HuH-7 (cell line): ENCODE data around the gene MIS12.

ENCODE experiments used
- DNase-seq: peaks from one replicate; pipeline ENCODE4 v3.0.0; 2011; ENCODE audit warnings: low spot score

MIS12 gene

DNA sequence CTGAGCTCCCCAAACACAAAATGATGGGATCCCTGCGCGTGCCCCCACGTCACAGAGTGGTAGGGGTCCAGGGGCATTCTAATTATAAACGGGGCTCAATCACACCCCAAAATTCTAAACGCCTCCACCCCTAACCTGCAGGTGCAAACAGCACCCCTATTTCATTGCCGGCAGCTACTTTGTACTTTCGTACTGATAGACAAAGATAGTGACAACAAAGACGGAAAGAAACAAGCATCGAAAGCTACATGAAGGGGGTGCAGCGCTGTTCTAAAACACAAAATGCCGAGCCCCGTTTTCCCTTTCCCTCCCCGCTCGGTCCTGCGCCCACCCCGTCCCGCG, 13.9 kb downstream of the MIS12 start:
- DNase-seq = no peak

DNA sequence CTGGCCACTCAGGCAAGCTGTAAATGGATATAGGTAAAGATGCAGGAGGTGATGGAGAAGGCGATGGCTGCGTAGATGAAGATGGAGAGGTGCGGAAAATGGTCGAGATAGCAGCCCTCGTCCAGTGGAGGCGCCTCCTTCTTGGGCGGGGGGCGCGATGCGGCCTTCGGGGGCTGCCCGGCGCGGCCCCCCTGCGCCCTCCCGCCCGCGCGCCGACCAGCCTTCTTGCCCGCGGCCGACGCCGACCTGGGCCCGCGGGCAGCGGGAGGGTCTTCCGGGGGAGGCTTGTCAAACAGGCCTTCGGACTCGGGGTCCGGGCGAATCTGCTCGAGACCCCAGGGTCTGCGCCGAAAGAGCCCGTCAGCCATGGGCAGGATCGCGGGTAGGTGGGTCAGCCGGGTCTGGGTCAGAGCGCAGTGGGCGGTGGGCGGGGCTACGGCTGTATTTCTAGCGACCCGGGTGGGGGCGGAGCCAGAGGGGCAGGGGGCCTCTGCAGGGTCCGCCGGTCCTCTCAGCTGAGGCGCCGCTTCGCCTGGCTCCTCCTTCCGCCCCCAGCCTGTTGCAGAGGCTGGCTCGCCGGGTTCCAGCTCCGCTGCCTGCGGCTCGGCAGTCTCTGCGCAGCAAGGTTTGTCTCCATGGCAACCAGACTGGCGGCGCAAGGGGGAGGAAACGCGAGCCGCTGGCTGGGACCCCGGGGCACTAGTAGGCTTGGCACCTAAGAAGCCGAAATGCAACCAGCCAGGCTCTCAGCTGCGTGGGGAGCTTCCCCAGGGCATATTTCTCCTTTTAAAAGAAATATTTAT, 14.4 kb downstream of the MIS12 start:
- DNase-seq = no peak

DNA sequence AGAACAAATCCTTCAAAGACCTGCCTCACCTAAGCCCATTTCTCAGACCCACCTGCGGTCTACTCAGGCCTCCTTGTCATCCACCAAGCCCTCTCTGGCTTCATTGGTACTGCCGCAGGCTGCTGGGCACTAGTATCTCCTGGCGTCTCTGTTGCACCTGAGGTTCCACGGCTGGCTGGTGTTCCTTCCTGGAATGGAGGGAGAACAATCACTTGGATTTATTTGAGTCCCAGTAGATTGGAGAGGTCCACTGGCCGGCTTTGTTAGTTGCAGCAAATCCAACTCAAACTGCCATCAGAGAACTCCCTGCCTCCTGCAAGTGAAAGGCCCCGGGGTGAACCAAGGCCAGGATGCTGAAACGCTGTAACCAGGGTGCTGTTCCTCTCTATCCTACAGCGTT, 15.3 kb downstream of the MIS12 start:
- DNase-seq = no peak

DNA sequence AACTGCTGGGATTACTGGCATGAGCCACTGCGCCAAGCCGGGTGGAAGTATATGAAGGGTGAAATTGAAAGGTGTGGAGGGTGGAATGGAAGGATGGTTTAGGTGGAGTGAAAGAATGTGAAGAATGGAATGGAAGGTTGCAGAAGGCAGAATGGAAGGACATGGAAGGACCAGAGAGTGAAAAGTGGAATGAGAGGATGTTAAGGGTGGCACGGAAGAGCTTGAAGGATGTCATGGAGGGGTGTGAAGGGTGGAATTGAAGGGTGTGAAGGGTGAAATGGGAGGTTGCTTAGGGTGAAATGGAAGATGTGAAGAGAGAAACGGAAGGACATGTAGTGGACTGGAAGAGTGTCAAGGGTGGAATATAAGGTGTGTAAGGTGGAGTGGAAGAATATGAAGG, 16.2 kb downstream of the MIS12 start:
- no peak for DNase-seq

DNA sequence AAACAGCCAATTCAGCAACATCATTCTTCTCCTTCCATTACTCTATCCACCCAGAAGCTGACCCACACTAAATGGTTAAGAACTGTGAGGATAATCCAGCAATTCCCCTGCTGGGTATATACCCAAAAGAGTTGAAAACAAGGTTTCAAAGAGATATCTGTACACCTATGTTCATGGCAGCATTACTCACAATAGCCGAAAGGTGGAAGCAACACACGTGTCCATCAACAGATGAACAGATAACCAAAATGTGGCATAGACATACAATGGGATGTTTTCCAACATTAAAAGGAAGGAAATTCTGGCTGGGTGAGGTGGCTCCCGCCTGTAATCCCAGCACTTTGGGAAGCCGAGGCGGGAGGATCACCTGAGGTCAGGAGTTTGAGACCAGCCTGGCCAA, 19.9 kb downstream of the MIS12 start:
- DNase-seq = no peak

DNA sequence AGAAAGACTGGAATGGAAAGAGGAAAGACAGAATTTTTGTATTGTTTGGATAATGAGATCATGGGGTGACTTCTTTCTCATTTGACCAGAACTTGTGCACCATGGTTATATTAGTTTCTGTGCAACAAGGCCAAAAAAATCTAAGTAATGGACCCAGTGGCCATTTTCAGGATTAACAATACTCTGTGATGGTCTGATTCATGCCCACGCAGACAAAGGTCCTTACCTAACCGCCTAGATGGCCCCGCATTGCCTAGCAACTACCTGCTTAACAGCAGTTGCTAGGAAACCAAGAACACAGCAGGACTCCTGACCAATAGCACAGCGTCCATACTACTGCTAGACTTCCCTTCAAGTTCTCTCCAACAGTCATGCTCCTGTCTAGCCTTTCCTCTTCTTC, 22.4 kb downstream of the MIS12 start:
- DNase-seq = no peak

DNA sequence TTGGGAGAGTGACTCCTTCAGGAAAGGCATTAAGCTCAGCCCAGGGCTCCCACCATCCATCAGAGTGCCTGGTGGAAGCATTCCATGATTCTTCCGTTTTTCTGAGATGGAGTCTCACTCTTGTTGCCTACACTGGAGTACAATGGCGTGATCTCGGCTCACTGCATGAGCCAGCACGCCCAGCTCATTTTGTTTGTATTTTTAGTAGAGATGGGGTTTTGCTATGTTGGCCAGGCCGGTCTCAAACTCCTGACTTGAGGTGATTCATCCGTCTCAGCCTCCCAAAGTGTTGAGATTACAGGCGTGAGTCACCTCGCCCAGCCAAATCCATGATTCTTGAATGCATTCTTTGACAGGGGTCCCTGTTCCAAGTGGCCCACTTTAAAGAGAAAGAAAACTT, 23.1 kb downstream of the MIS12 start:
- DNase-seq = no peak

DNA sequence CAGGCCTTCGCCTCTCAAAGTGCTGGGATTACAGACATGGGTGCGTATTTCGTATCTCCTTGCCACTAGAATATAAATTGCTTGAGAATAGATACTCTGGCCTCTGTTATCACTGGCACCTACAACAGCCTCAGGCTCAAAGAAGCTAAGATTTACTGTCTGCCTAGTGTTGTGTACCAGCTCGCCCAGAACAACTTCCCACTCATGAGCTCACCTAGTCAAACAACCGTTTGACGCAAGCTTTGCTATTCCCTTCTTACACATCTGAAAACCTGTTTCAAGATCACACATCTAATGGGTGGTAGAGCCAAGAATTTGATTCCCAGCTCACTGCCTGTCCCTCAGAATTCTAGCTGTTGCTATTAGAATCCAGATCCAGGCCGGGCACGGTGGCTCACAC, 24.4 kb downstream of the MIS12 start:
- DNase-seq = no peak

DNA sequence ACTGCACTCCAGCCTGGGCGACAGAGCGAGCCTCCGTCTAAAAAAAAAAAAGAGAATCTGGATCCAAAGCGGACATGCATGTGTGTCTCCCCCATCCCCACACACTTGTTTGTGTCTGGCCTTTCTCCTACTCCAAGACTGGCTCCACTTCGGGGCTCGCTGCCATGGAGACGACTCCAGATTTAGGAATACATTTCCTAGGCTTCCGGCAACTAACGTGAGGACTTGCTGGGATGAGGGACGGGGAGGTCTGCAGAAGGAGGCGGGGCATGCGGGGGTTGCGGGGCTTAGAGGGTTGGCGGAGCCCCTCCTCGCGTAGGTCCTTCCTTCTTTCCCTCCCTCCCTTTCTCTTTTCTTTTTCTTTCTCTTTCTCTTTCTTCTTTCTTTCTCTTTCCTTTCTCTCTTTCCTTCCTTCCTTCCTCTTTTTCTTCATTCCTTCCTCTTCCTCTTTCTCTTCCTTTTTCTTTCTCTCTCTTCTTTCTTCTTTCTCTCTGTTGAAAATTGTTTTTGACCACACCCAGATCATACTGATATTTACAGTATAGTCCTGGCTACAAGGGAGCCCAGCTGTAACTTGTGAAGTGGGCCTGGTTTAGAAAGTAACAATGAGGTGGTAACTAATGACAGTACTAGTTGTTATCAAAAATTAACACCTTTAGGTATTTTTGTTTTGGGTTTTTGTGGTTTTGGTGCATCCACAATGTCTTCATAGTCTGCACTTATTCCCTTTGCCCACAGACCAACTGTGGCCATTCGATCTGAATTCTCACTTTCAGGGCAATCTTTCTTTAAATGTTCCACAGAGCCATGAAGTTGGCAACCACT, 25.2 kb downstream of the MIS12 start:
- no peak for DNase-seq

DNA sequence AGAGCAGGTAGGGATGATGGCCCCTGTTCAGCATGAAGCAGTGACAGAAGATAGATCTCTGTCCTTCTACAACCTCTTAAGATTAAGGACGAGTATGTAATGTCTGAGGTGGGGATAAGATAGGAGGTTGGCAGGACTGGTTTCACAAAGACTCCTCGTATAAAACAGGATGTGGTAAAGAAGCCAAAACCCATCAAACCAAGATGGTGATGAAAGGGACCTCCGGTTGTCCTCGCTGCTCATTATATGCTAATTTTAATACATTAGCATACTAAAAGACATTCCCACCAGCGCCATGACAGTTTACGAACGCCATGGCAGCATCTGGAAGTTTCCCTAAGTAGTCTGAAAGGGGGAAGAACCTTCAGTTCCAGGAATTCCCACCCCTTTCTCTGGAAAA, 27.3 kb downstream of the MIS12 start:
- no peak for DNase-seq

DNA sequence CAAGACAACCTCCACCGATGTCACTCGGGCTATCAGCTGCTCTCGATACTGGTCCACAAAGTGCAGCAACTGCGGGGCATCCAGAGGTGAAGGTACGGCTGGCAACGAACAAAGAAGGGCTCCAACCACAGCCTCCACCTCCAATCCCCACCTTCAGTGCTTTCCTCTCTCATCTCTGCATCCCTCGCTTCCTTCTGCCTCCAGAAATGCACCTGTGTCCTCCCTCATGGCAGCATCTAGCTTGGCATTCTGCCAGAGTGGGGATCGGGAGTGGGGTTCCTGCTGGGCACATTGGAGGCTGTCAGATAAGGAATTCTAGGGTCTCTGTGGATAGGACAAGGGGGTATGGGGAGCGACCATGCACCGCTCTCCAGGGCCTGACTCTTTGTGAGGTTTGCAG, 28.6 kb downstream of the MIS12 start:
- no peak for DNase-seq

DNA sequence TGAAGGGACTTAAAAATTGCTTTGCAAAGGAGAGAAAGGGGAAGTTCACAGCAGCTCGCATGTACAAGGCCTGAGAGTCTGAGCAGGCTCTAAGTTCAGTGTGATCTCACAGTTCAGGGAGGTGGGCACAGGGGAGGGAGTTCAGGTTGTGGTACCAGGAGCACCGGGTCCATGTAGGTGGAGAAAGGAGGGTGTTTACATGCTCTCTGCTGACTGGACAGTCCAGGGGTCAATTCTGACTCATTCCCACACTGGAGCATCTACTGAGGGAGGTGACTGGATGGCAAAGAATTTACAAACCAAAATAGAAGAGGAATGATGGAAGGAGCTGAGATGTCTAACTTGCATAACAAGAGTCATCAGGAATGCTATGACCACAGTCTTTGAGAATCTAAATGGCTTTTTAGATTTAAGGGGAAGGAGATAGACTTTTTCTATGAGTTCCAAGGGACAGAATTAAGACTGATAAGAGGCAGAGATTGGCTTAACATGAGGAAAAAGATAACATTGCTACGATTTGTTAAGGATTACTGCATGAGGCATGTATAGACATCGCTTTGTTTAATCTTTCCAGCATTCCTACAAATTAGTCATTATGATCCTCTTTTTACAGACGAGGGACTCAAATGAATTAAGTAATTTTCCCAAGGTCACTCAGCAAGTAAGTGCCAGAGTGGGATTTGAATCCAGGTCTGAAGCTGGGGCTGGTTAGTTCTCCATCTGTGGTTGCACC, 29.9 kb downstream of the MIS12 start:
- no peak for DNase-seq

DNA sequence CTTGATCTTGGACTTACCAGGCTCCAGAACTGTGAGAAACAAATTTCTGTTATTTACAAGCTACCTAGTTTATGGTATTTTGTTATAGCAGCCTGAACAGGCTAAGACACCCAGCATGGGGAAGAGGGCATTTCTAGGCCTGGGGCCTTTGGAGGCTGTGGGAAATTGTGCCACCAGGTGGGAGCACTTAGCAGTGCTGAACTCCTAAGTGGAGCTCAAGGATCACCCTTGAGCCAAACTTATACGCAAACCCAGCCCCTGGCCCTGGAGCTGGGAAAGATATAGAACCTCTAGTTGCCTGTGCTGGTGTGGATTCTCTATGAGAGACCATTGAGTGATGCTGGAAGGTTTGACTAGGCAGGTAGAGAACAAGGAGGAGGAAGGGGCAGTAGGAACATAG, 36.1 kb downstream of the MIS12 start:
- DNase-seq = no peak

DNA sequence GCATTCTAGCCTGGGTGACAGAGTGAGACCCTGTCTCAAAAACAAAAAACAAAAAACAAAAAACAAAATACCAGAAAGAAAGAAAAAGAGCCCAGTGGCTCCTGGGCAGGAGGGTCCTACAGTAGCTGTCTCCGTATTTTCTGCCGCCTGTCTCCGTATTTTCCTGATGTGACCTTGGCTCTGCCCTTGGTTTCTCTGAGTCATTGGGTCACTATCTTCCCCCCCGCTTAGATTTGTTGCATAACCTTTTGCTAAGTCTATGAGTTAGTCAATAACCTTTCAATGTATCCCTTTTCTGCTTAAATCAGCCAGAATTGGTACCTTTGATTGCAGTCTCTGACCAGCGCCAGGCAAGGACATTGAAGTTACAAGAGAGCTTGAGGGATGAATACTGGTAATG, 36.9 kb downstream of the MIS12 start:
- no peak for DNase-seq

DNA sequence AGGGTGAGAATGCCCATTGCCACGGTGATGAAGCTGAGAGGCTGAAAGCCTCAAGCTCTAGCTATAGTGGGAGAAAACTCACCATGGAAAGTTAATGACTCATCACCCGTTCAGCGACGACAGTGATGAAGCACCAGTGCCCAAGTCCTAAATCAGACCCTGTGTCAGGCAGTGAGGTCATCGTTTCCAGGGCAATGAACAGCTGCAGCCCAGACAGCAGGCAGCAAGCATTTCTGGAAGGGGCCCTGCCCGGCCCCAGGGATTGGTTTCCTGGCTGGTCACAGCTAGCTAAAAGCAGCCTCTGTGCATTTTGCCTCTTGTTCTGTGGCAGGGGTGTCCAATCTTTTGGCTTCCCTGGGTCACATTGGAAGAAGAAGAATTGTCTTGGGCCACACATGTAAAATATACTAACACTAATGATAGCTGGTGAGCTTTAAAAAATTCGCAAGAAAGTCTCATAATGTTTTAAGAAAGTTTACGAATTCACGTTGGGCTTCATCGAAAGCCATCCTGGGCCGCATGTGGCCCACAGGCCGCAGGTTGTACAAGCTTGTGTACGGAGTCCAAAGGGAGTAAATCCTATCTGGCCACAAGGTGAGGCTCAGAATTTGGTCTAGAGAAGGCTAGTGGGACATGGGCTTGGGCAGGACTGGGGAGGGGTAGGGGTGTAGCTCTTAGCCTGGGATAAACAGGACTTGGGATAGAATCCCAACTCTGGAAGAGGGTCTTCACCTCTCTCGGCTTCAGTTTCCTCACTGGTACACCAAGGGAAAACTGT, 40.6 kb downstream of the MIS12 start:
- no peak for DNase-seq

DNA sequence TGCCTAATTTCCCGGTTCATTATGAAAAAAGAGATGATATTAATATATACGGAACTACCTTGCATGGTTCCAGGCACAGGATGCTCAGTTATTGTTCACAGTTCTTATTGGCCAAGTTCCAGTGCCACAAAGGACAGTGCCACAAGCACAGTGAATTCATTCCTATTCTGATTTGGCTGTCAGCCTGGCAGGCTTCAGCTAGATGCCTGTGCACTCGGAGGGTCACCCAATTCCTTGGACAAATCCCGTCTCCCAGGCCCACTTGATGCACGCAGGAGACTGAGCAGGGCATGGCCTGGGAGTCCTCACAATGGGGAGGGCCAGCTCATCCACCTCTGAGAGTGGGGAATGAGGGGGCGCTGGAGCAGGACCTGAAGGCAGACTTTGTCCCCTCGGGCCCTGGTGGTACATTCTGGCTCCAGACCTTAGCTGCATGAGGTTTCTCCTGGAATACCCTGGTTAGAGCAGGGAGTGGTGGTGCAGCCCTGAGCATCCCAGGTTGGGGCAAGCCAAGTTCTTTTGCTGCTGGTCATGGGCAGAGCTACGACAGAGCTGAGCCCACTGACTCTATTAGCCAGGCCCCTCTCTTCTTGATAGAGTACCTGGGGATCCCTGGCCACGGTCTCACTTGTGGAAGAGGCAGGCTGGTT, 41.4 kb downstream of the MIS12 start:
- DNase-seq = no peak

DNA sequence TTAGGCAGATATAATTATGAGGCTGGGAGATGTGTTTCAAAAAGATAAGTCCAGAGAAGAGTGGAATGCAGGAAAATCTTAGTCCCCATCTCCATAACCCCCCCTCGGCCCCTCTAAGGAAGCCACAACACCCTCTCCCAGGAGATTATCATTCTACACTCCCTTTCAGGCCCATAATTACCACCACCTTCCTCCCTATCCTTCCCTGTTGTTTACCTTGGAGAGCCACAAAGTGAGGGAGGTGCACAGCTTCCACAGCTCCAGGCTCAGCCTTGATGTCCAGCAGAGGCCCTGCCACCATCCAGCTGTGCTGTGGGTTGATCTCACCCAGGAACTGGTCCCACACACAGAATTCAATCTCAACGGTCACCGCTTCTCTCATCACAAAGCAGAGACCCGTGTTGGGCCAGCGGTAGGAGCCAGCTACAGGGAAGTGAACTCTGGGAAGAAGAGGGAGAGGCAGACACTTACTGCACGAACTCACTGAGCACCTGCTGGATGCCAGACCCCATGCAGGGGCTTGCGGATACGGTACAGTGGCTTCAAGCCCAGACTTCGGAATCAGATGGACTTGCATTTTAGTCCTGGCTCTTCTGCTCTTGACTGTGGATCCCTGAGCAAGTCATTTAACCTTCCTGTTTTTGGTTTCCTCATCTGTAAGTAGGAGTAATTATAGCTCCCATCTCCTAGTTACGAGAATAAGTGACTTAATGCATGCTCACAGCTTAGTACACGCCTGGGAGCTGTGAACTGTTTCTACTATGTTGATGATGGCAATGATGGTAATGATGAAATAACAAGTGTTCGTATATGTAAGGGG, 44.1 kb downstream of the MIS12 start:
- no peak for DNase-seq

DNA sequence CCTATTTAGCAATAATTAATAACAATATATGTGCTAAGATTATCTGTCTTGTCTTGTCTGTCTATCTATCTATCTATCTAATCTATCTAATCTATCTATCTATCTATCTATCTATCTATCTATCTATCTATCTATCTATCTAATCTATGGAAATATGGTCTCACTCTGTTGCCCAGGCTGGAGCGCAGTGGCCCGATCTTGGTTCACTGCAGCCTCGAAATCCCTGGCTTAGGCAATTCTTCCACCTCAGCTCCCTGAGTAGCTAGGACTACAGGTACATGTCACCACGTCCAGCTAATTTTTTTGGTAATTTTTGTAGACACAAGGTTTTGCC, 44.7 kb downstream of the MIS12 start:
- no peak for DNase-seq

DNA sequence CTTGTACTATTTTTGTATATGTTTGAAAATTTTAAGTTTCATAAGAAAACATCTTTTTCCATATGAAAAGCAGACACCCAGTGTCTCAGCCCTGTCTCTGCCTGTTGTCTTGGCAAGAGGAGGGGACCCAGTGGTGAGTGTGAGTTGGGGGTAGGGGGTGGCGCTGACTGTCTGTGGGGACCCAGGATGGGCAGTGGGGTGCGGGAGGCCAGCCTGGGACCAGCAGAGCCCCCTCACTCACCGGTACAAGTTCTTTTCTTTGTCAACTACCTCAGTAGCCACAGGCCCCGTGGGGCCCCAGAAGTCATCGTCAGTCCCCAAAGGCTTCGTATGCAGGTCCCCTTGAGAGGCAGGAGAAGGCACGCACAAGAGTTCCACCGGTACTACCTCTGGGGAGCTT, 46.2 kb downstream of the MIS12 start:
- DNase-seq = no peak

DNA sequence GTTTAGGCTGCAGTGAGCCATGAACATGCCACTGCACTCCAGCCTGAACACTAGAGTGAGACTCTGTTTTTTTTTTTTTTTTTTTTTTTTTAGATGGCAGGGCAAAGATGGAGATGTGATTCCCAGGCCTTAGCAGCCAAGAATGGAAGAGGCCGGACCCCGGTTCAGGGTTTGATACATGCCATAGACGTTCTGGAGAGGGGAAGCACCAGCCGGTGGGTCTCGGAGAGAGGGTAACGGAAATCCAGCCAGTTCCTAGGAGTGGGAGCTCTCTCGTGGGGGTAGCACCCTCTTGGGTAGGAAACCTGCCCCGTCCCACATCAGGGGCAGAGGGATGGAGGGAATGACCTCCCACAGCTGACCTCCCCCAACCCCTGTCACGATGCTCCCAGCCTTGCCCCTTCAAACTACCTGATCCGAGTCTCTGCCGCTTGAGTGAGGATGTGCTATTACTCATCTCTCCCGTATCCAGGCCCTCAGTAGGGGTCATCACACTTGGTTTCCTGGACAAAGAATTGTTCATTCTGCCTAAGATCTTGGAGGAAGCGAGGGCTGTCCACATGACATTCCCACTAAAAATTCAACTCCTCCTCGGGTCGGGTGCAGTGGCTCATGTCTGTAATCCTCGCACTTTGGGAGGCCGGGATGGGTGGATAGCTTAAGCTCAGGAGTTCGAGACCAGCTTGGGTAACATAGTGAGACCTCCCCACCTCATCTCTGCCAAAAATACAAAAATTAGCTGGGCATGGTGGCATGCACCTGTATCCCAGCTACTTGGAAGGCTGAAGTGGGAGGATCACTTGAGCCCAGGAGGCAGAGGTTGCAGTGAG, 47.3 kb downstream of the MIS12 start:
- DNase-seq = no peak
